OCI-LY1 (cell line): ENCODE data around the gene NBEA.
"Not testable (repeated sequence)": the region's sequence is repeated elsewhere in the genome, so short reads cannot be mapped to it uniquely, and the experiment has no call there.

Experiments used
- CTCF ChIP-seq: fragments of 200-600 bp; sonication (generic), shearing (Covaris generic); IDR thresholded peaks from 2 replicates; pipeline ENCODE4 v1.5.1; 2017; ENCODE audit warnings: mild to moderate bottlenecking, antibody characterized with exemption, low read length, moderate library complexity, mixed read lengths
- EZH2 ChIP-seq: fragments of 200-600 bp; sonication (generic), shearing (Covaris generic); IDR thresholded peaks from 2 replicates; pipeline ENCODE4 v1.8.0; 2017; ENCODE audit warnings: borderline replicate concordance, mixed run types, mild to moderate bottlenecking, antibody characterized with exemption, low read length, moderate library complexity, mixed read lengths

GRCh38 chr13:35106771-35107170, 164.7 kb downstream of the NBEA start:
- TF ChIP-seq EZH2, CTCF: not testable (repeated sequence)
